Gastroesophageal sphincter (tissue), 4 donors: ENCODE measurements around the gene SLC39A12. TPM values are rescaled to one million over a fixed set of nuclear protein-coding genes. Genes with fewer than 3 reads are reported as not detected.

Experiments
- ATAC-seq: fragments of 150-250 bp; one replicate; pipeline ENCODE4 v1.9.1; 2016; ENCODE audit warnings: mild to moderate bottlenecking, moderate library complexity
- H3K27ac ChIP-seq, 4 donors: fragments of 200-600 bp; sonication (generic) in 3 of 4; 1 replicate in 3 of 4; 2 replicates in 1 of 4; pipeline ENCODE4 v1.5.1; 2016 to 2019
- H3K27me3 ChIP-seq: fragments of 200-600 bp; sonication (generic); one replicate; pipeline ENCODE4 v1.5.1; 2019
- H3K36me3 ChIP-seq, 2 donors: fragments of 200-600 bp; sonication (generic); one replicate each; pipeline ENCODE4 v1.5.1; 2019; ENCODE audit warnings: control low read depth in 1 of 2
- H3K4me1 ChIP-seq, 3 donors: fragments of 200-600 bp; sonication (generic); 1 replicate in 2 of 3; 2 replicates in 1 of 3; pipeline ENCODE4 v1.5.1; 2016 to 2019; ENCODE audit warnings: control low read depth in 2 of 3
- H3K4me3 ChIP-seq, 2 donors: fragments of 200-600 bp; sonication (generic); one replicate each; pipeline ENCODE4 v1.5.1; 2019; ENCODE audit warnings: mild to moderate bottlenecking in 1 of 2, moderate library complexity in 1 of 2
- H3K9me3 ChIP-seq, 3 donors: fragments of 200-600 bp; sonication (generic); one replicate each; pipeline ENCODE4 v1.5.1; 2017 to 2019; ENCODE audit warnings: control low read depth in 2 of 3
- EP300 ChIP-seq: sonication (generic); formaldehyde crosslinking; IDR thresholded peaks from one replicate; pipeline ENCODE4 v1.6.1; 2017; ENCODE audit warnings: antibody characterized with exemption, mild to moderate bottlenecking
- POLR2A ChIP-seq, 2 donors: fragments of 450-650 bp; IDR thresholded peaks; one replicate each; pipeline ENCODE4 v1.6.1; 2017; ENCODE audit warnings: antibody characterized with exemption in 2 of 2, mild to moderate bottlenecking in 2 of 2, moderate library complexity in 1 of 2
- POLR2AphosphoS5 ChIP-seq: sonication (generic); formaldehyde crosslinking; IDR thresholded peaks from one replicate; pipeline ENCODE4 v1.6.1; 2017; ENCODE audit warnings: antibody characterized with exemption
- WGBS, 2 donors: methylation state at CpG; one replicate each; pipeline ENCODE4 v1.1.5; 2018; ENCODE audit warnings: low coverage in 1 of 2; 5-methylcytosine and 5-hydroxymethylcytosine counted together
- total RNA-seq, 4 donors: library from RNA; depleted of rRNA; stranded (reverse); fragments of >200 nt; gene quantifications; one replicate each; pipeline ENCODE4 v1.1.0, GENCODE V29; 2016
- TF ChIP-seq, protein P1 (sequence below), 4 experiments: fragments of 200-600 bp in 2 of 4; fragments of 450-650 bp in 2 of 4; sonication (generic) in 1 of 4; IDR thresholded peaks; one replicate each; pipeline ENCODE4 v1.5.1; 2017 to 2019; ENCODE audit warnings: antibody characterized with exemption in 4 of 4, mild to moderate bottlenecking in 2 of 4, moderate library complexity in 2 of 4

Gene SLC39A12
- total RNA-seq, 4 donors from 2014 or later = 0.12 TPM; not detected in 3

GRCh38 chr10:17981766-17982380, 30.2 kb downstream of the SLC39A12 start:
- ATAC-seq = peak; percentile 34
- Histone ChIP-seq H3K9me3 (no peaks in the 10 kb centered on the region), H3K4me3 (no peak overlapping the region), H3K36me3 (no peaks in the 10 kb centered on the region), H3K4me1 (no peaks in the 10 kb centered on the region), H3K27ac (no peak overlapping the region), H3K27me3 (no peaks in the 10 kb centered on the region)
- no peak for TF ChIP-seq POLR2A (IDR thresholded peaks at IDR 0.05)
- no peak for TF ChIP-seq EP300
- TF ChIP-seq, protein P1, sequence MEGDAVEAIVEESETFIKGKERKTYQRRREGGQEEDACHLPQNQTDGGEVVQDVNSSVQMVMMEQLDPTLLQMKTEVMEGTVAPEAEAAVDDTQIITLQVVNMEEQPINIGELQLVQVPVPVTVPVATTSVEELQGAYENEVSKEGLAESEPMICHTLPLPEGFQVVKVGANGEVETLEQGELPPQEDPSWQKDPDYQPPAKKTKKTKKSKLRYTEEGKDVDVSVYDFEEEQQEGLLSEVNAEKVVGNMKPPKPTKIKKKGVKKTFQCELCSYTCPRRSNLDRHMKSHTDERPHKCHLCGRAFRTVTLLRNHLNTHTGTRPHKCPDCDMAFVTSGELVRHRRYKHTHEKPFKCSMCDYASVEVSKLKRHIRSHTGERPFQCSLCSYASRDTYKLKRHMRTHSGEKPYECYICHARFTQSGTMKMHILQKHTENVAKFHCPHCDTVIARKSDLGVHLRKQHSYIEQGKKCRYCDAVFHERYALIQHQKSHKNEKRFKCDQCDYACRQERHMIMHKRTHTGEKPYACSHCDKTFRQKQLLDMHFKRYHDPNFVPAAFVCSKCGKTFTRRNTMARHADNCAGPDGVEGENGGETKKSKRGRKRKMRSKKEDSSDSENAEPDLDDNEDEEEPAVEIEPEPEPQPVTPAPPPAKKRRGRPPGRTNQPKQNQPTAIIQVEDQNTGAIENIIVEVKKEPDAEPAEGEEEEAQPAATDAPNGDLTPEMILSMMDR (IDR thresholded peaks at IDR 0.05) = no peak
- TF ChIP-seq POLR2AphosphoS5 = no peak
- WGBS, 2 donors = 100% methylated on average over 1 of the region's 1 CpG

DNA sequence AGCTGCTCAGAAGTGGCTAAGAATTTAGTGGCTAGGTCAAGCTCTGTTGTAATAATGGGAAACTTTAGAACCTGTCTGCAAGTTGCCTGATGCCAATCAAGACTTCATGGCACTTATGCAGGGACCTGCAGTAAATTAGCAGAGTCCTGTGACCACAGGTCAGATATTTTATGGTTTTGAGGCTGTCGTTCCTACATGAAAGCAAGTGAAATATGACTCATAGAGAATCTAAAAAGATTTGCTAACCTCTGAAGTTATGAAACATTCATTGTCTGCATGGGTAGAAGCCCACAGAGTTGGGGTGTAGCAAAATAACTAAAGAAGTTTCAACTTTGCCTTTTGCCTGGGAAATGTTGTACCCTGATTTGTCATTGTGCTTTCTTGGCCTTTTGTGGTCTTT, 32.3 kb downstream of the SLC39A12 start:
- WGBS, 2 donors = 47 to 100% methylated on average over 1 of the region's 1 CpG
- Histone ChIP-seq H3K27ac (no peak overlapping the region), H3K4me1 (no peaks in the 10 kb centered on the region), H3K4me3 (no peak overlapping the region), H3K36me3 (no peaks in the 10 kb centered on the region), H3K9me3 (no peaks in the 10 kb centered on the region), H3K27me3 (no peaks in the 10 kb centered on the region)
- no peak for ATAC-seq
- TF ChIP-seq POLR2AphosphoS5 (no peak), POLR2A (IDR thresholded peaks at IDR 0.05) (no peak), EP300 (no peak)
- TF ChIP-seq, protein P1 (IDR thresholded peaks at IDR 0.05) = no peak

- no peak for TF ChIP-seq POLR2A (IDR thresholded peaks at IDR 0.05)
- TF ChIP-seq EP300 = no peak
- TF ChIP-seq, protein P1 (IDR thresholded peaks at IDR 0.05) = no peak
- no peak for TF ChIP-seq POLR2AphosphoS5
- no peak overlapping the region for H3K27ac ChIP-seq
- H3K4me3 ChIP-seq = no peak overlapping the region
- WGBS, 2 donors = 67 to 97% methylated on average over 4 of the region's 4 CpGs
- H3K27me3 ChIP-seq = no peaks in the 10 kb centered on the region
- no peaks in the 10 kb centered on the region for H3K4me1 ChIP-seq
- no peaks in the 10 kb centered on the region for H3K9me3 ChIP-seq
- H3K36me3 ChIP-seq = no peaks in the 10 kb centered on the region
- ATAC-seq = no peak
Observed at GRCh38 chr10:17984563-17984962, 32.8 kb downstream of the SLC39A12 start.

DNA sequence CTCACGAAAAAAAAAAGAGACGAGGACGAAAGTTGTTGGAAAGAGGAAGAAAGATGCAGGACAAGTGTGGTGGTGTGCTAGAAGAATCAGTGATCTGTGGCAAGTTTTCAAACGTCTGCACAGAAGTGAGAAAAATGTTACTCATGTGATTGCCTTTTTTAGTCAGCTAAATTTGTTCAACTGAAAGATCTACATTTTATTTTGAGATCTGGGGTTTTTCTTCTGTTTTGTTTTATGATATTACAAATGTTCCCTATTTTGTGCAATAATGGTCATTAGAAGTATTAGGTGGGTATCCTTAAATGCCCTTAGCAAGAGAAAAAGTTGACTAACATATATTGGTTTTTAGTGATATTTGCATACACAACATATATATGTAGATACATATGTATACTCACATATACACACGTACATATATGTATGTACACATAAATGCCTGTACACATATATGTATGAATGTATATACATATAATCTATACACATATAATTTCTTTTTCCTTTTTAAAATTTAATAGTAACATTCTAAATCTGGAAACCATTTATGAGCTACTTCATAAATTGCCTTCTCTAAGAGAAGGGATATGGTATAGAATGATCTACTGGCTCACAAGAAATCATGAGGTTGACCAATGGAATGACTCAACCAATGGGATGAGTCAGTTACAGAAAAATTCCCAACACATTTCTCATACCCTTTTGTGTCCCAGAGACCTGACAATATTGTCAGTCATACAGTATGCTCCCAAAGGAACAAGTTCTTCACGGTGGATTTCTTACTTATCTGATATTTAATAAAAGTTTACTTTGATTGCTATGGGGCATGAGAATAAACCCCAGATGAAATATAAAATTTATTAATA, 38.4 kb downstream of the SLC39A12 start:
- no peak for ATAC-seq
- WGBS, 2 donors = 78 to 85% methylated on average over 6 of the region's 6 CpGs
- TF ChIP-seq POLR2A (IDR thresholded peaks at IDR 0.05) = no peak
- TF ChIP-seq POLR2AphosphoS5 = no peak
- TF ChIP-seq EP300 = no peak
- TF ChIP-seq, protein P1 (IDR thresholded peaks at IDR 0.05) = no peak

DNA sequence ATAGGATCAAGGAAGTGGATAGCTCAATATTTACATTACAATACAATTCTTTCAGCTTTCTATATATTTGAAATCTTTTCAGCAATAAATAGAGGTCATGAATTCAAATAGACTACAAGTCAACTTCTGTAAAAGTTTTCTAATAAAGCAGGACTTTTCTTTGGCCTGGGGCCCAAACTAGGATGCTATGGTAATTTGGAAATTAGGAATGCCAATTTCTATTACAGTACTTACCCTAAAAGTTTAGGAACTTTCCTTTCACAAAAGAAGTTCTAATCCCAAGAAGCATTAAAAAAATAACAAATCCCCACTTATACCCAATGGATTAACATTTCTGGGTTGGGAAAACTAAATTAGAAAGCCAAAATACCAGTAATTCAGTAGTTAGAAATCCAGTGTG, 40.5 kb downstream of the SLC39A12 start:
- TF ChIP-seq POLR2A (IDR thresholded peaks at IDR 0.05) (no peak), EP300 (no peak), POLR2AphosphoS5 (no peak)
- TF ChIP-seq, protein P1 (IDR thresholded peaks at IDR 0.05) = no peak
- Histone ChIP-seq H3K27me3 (no peaks in the 10 kb centered on the region), H3K4me3 (no peak overlapping the region), H3K4me1 (no peaks in the 10 kb centered on the region), H3K9me3 (no peaks in the 10 kb centered on the region), H3K27ac (no peak overlapping the region), H3K36me3 (no peaks in the 10 kb centered on the region)
- no peak for ATAC-seq

More for the DNA sequence above, 38.4 kb downstream of the SLC39A12 start:
- Histone ChIP-seq H3K27ac (no peak overlapping the region), H3K27me3 (no peaks in the 10 kb centered on the region), H3K36me3 (no peaks in the 10 kb centered on the region), H3K9me3 (no peaks in the 10 kb centered on the region), H3K4me3 (no peak overlapping the region), H3K4me1 (no peaks in the 10 kb centered on the region)
